ENCODE data around the gene RNF26.
A peak's percentile ranks its signal among the peaks of the same experiment; 100 is the strongest.
"Not testable (repeated sequence)": the region's sequence is repeated elsewhere in the genome, so short reads cannot be mapped to it uniquely, and the experiment has no call there.

RNF26 gene

DNA sequence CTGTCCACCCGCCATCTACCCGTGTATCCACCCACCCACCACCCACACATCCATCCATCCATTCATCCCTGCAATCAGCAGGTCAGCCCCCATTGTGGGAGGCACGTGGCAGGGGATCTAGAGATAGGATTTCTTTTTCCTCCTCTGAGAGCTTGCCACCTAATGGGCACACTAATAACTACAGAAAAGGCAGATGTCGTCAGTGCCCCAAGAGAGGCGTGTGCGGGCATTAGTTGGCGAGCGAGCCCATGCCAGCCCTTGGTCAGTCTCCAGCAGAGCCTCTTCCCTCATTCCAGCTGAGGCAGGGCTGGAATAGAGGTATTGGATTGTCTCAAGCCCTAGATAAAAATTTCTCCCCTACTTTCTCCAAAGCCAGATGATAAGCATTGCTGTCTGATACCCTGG, 37.5 kb downstream of the RNF26 start:
- DNase-seq (ENCODE audit: low read depth): no peak

DNA sequence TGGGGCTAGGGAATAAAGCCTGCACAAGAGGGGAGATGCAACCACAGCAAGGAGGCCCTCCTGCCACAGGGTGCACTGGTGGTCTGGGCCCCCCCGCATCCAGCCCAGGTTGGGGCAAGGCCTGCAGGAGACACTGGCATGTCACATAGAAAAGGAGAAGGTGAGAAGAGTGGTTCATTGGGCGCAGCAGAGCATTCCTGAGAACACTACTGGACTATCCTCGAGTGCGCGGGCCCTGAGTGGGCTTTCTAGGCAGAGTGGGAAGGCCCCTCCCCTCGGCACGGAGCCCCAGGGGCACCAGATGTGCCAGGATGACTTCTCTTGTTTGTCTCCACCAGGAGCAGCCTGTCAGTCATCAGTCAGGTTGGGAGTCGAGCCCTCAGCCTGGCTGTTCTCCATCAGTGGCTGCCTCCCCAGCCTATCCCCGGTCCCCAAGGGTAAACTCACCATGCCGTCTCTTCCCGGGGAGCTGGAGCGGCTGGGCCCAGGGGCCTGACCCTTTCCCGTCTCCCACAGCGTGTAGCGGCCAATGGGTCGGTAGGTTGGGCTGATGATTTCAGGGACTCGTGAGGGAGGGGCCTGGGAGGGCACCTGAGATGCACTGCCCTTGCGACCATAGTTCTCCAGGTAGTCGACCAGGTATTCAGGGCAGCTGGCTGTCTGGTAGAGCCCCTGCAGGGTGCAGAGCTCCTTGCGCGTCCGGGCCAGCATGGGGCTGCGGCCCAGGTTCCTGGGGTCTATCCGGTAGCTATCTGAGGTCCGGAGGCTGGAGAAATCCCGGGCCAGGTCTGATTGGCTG, 38.1 kb downstream of the RNF26 start:
- no peak for DNase-seq (ENCODE audit: low read depth)

DNA sequence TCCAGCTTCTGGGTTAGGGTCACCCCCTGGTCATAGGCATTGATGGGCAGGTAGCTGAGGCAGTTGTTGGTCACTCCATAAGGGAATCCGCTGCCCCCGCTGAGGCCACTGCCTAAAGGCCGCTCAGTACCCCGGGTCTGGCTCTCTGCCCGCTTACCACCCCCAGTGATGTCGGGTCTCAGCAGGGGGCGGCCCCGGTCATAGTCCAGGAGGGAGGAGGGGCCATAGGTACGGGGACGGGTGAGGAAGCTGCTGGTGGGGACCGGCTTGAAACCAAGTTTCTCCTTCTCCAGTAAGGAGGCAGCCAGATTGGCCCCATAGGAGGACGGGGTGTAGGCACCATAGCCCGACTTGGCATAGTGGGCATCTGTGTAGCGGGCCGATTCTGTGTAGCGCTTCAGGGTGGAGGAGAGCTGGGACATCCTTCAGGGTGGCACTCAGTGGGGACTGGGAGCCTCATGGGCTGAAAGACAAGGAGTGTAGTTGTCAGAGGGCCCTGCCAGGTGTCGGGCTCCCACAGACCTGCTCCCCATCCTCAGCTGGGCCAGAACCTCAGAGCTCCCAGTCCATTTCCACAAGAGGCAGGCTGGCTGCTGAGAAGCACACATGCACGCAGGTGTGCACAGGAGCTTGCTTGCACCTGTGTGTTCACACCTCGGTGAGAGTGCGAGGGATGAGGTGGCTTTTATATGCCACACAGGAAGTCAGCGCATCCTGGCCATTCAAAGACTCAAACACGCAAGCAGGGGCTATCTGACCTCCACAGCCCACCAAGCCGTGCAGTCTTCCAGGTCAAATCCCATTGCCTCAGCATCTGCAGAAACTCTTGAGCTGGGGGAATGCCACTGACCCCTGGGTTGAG, 39.0 kb downstream of the RNF26 start:
- no peak for DNase-seq (ENCODE audit: low read depth)

DNA sequence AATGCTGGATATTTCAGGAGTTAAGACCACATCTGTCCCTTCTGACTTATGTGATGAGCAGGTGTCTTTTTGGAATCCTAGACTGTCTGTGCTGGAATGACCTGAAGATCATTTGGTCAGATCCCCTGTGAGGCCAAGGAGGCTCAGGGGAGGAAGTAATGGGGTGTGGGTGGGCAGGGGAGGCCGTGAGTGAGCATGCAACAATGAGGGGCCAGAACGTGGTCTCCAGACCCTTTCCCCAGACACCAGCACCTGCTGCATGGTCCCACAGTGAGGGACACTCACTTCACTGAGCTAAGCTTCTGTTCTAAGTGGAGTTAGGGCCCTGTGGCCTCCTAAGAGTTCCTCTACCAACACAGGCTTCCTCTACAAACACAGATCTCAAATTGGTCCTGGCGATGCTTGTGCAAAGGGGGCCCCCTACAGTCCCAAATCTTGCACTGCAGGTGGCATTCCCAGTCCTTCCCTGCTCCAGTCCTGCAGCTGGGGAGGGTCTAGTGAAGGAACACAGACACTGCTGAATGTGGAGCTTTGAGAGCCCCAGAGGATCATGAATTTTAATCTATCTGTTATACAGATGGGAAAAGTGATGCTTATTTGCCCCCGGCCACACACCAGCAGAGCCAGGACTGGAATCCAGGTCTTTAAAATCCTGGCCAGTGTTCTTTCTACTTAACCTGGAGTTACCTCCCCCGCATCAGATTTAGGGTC, 39.7 kb downstream of the RNF26 start:
- no peak for DNase-seq (ENCODE audit: low read depth)

DNA sequence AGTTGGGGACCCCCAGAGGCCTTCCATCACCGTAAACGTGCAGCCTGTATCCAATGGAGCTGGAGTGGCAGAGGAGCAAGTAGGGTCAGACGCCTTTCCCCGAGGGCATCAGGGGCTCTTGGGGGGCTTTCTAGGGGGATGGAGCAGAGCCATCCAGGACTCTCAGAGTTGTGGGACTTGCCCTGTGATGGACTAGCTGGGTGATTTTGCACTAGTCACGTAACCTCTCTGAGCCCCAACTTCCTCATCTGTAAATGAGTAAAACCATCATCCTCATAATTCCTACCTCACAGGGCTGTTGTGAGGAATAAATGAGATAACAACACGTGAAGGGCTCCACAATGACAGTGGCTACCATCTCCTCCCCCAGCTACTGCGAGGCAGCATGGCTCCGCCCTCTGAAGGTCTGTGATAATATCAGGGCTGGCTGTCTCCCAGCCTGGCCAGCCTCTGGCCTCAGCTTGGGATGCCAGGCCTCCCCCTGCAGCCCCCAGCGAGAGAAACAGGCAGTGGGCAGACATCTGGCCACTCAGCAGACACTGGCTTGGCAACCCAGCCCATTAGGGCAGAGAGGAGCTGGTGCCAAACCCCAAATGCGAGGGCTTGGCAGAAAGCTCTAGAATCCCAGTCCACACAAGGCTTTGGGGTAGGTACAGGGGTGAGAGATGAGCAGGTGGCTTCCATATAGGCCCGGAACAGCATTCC, 40.5 kb downstream of the RNF26 start:
- no peak for DNase-seq (ENCODE audit: low read depth)

DNA sequence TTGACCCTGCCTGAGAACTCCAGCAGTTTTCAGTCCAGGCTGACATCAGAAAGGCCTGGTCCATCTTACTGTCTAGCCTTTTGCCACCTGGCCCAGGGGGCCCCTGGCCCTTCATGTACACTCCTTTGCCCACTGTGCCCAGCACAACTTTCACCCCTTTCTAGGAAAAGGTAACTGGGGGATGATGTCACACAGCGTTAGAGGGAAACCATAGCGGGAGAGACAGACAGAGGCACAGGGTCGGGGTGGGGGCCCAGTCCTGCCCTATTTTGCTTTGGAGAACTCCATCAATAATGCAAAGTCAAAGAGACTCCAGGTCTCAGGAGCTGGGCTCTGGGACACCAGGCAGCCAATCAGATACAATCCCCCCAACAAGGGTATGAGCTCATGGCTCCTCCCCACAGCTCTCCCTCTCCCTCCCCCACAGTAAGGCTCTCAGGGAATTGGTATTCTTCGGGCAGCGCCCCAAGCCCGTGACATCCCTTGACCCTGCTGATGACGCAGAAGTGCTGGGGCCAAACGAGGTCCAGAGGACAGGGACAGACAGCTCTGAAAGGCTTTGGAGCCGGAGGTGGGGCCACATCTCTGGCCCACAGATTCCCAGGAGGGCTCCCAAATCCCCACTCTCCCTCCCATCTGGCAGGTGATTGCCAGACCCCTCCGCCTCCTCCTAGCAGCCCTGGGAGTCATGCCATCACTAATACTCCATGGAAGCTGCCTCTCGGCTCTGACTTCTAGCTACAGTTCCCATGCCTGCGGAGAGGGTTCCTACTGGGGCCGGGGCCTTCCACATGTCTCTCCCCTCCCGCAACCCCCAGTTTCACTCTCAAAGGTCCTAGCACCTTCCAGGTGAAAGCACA, 41.2 kb downstream of the RNF26 start:
- no peak for DNase-seq (ENCODE audit: low read depth)

DNA sequence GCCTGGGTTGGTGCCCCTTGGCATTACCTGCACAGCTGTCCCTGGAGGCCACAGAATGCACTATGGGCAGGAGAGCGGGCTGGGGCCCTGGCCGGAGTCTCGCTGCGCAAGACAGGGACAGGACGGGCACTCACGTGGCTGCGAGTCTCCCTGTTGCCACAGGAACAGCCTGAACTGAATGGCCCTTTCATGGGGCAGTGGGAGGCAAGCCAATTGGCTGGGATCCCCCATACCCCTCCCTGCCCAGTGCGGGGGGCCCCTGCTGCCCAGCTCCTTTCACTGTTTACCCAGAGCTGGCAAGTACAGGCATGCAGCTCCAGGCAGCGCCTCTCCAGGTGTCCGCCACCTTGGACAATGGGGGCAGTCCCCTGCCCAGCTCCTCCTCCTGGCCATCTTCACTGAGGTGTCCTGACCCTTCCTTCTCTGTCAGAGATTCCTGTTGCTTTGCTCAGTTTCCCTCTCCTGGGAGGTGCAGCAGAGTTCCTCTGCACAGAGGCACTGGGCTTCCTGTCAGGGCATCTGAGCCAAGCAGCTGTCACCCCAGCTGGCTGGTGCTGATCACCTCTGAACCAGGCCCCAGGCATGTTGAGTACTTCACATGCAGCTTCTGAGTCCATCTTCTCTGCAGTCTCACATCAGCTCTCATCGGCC, 42.0 kb downstream of the RNF26 start:
- no peak for DNase-seq (ENCODE audit: low read depth)

DNA sequence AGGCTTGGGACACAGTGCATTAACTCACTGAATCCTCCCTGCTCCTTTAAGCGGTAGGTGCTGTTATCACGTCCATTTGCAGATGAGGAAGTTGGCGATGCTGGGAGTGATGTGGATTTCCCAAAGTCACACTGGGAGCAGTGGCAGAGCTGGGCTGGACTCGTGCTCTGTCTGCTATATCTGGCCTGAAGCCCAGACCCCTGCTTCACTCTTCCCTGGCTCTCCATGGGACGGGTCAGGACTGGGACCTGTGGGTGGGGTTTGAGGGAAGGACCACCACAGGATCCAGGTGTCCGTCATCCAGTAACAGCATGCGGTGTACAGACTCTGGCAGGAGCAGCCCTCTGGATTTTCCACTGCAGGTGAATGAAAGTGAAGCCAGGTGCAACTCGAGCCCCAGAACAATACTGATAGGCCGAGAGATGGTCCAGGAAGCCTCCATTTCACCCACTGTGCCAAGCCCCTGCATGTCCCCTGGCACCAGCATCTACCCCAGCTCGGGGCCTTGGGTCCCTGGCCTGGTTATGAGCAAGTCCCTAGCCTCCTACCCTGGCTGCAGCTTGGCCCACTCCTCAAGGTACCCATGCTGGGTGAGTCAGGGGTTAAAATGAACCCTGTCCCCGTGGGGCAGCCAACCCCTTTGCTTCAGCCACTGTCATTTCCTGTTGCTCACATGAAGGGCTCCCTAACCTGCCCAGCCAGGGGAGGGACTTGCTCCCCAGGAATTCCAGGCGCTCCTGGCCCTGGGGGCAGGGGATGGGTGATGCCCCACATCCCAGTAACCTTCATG, 43.0 kb downstream of the RNF26 start:
- DNase-seq (ENCODE audit: low read depth): no peak

DNA sequence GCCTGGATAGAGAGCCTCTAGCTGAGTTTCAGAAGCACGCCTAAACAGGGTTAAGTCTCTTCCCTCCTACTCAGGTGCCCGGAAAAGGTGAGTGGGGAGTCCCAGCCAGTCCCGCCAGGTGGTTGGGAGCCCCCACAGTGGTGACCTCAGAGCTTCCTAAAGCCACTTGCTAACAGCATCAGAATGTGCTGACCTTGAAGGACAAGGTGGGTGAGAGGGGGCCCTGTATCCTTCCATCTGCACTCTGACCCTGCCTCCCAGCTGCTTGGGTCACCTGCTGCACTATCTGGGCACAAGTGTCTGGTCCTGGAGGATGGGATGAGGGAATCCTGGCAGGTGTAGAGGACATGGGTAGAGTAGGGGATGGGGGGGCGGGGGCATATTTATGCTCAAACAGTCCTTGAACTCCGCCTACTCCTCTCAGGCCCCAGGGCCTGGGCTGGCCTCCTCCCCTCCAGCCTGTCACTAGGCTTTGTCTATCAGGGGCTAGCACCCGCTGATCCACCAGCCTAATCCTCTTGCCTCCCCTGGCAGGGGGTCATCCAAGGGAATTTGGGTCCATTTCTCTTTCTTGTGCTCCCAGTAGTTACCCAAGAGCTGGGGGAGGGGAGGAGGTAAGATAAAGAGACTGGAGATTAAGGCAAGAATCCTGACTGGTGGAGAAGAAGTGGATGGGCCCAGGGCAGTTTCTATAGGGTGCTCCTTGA, 43.8 kb downstream of the RNF26 start:
- DNase-seq (ENCODE audit: low read depth): no peak

DNA sequence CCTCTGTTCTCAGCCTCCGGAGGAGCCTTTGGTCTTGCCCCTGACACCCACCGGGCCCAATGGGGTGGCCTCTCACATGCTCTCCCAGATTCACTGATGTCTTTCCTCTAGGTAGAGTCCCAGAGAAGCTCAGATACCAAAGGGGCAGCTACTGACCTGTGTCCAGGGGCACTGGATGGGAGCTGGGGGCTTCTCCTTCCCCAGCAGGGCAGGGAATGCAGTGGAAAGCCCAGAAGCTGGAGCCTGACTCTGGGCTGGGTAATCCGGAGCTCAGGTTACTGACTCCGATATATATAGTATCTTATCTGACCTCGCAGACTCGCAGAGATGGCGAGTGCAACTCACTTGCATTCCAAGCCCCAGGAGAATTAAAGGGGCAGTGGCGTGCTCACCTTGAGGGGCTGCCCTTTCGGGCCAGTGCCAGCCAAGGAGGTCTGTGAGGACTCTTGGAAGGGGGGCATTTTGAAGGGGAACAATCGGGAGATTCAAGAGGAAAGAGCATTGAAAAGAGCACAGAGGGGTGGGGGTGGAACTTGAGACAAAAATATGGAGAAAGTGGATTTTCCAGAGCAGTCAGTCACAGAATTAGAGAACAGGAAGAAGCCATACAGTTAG, 44.6 kb downstream of the RNF26 start:
- DNase-seq (ENCODE audit: low read depth): no peak

DNA sequence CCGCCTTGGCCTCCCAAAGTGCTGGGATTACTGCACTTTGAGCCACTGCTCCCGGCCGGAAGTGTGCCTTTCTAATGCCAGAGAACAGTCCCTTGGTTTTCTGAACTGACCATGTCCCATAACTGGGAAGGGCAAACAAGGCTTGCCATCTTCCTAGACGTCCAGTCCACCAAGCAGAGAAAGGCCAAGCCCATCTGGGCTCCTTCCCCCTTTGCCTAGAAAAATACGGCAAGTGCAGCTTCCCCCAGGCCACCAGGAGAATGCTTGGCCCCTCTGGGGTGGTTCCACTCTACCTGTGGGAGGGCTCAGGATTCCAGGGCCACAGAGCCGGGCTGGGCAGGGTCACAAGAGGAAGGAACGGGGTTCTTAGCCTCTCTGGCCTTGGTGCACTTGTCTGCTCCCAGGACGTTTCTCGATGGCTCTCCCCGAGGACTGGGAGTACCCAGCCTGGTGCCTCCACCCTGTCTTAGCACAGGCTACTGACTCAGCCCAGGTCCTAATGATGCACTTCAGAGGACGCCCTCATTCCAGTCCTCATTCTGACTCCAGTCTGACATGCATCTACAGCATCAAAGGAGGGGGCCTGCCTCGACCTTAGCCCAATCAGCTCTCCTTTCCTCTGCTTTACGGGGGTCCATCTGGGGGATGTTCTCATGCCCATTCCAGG, 46.0 kb downstream of the RNF26 start:
- DNase-seq (ENCODE audit: low read depth): no peak

DNA sequence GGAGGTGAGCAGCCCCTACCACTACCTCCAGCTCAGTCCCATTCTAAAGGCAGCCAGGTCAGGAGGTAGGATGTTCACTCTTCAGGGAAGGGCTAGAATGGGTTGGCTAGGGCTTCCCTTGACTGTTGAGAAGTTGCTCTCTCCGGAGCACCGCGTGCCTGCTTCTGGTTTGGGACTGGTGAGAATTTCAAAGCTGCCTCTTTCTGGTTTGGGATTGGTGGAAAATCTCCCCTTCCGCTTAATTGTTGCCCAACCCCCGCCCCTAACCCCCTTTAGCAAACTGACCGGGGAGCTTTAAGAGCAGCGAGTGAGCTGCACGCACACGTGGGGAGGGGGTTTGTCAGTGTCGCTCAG, 46.5 kb downstream of the RNF26 start:
- no peak for DNase-seq (ENCODE audit: low read depth)

DNA sequence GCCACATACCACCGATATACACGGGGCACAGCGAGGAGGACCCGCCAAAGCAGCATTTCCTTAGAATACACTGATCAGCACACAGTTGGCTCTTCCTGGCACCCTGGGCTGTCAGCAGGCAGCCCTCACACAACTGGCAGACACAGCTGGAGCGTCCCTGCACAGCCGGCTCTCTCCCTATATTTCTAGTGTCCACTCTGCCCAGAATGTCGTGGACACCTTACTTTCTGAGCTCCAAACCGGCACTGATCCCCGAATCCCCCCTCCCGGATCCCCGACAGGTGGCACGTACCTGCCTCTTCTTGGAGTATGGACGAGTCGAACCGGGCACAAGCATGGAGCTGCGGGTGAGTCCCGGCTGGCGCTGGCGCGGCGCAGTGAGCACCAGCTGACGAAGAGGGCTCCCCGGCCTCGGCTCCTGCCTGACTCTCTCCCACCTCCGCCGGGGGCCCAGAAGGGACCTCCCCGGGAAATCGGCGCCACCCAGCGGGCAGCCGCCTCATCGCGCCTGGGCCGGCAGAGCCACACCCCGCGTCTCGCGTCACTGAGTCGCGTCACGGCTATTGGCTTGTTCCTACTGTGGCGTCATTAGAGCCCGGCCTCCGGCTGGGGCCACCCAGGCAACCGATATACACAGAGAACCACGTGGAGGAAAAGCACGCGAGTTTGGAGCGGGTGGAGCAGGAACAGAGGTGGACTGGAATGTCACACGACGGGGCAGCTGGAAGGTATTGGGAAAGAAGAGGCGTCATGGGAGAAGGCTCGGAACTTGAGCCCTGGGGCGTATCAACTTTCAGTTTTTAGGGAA, 47.1 kb downstream of the RNF26 start, which contains the start of gene USP2:
Gene USP2, minus strand, starts transcription at position 510 of the 808 bp plus-strand sequence. CDS start 8,210 bp downstream, outside the sequence.
- peak; percentile 92 for DNase-seq (ENCODE audit: low read depth)

DNA sequence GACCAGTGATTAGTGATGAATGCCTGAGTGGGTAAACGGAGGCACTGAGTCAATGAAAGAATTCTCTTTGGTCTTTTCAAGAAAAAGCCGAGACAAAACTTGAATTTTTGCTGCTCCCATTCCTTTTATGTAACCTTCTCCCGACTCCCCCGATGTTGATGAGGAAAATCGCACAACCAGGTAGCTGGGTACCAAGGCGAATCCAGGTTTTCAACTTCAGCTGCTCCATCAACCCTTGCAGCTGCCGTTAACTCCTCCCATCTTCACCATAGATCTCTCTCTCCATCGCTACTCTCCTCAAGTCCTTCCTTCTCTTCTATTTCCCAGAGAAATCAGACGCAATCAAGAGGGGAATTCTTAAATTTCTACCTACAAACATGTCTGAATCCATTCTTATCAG, 47.8 kb downstream of the RNF26 start:
- no peak for DNase-seq (ENCODE audit: low read depth)

DNA sequence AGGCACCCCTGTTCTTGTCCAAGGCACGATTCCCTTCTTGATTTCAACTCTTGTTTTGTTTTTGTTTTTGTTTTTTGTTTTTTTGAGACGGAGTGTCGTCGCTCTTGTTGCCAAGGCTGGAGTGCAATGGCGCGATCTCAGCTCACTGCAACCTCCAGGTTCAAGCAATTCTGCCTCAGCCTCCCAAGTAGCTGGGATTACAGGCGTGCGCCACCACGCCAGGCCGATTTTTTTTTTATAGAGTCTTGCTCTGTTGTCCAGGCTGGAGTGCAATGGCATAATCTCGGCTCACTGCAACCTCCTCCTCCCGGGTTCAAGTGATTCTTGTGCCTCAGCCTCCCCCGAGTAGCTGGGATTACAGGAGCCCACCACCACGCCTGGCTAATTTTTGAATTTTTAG, 48.2 kb downstream of the RNF26 start:
- not testable (repeated sequence) for DNase-seq (ENCODE audit: low read depth)

DNA sequence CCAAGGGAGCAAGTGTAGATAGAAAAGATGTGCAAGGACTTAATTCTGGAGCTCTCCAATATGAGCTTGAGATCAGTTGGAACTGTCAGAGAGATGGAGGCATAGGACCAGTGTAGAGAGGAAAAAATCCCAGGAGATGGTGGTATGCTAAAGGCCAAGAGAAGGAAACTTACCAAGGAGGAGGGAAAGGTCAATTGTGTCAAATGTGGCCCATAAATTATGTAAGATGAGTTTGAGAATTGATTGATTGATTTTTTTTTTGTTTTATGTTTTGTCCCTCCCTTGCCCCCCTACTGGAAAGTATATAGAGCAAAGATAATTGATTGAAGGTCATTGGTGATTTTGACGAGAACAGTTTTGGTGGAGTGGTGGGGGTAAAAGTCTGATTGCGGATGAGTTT, 50.0 kb downstream of the RNF26 start:
- DNase-seq (ENCODE audit: low read depth): no peak

All from T-helper 22 cell (primary cell).